ENCODE data around the gene ZSCAN10. TPM values are rescaled to one million over a fixed set of nuclear protein-coding genes. Genes with fewer than 3 reads are reported as not detected.

The ZSCAN10 gene
- polyA plus RNA-seq, 1 donor from 2014 or later = 0.10 TPM

- Histone ChIP-seq H3K4me2 (ENCODE audit: low read length) (no peak overlapping the region), H4K20me1 (ENCODE audit: insufficient read depth) (no peaks in the 10 kb centered on the region), H3K79me2 (replicated peaks; ENCODE audit: insufficient read depth, low read length) (no peaks in the 10 kb centered on the region), H3F3A (ENCODE audit: insufficient read depth, low read length, poor library complexity, severe bottlenecking) (no peaks in the 10 kb centered on the region), H3K9me3 (ENCODE audit: low read length) (no peaks in the 10 kb centered on the region), H3K9ac (ENCODE audit: low read length) (no peak overlapping the region), H3K27me3 (ENCODE audit: insufficient read depth, low read depth, low read length) (no peaks in the 10 kb centered on the region), H3K4me3 (ENCODE audit: low read length) (no peak overlapping the region), H3K36me3 (ENCODE audit: insufficient read depth, low read length) (no peaks in the 10 kb centered on the region), H3K9me2 (ENCODE audit: insufficient read depth, low read length) (no peaks in the 10 kb centered on the region), H3K27ac (ENCODE audit: low read length) (no peak overlapping the region), H2AFZ (ENCODE audit: low read depth, low read length) (no peak overlapping the region)
- TF ChIP-seq POLR2AphosphoS5 (IDR thresholded peaks at IDR 0.05) = no peak
- TF ChIP-seq SMC3 (conservative IDR thresholded peaks at IDR 0.05; ENCODE audit: poor library complexity) = no peak
- no peak for TF ChIP-seq MXI1 (conservative IDR thresholded peaks at IDR 0.05; ENCODE audit: poor library complexity, severe bottlenecking)
- no peak for TF ChIP-seq EZH2 (IDR thresholded peaks at IDR 0.05; ENCODE audit: borderline replicate concordance, insufficient read depth, low read length, poor library complexity, severe bottlenecking)
- TF ChIP-seq RAD21 (conservative IDR thresholded peaks at IDR 0.05) = no peak
- no peak for TF ChIP-seq REST (IDR thresholded peaks at IDR 0.05; ENCODE audit: borderline replicate concordance)
- TF ChIP-seq CTCF (IDR thresholded peaks at IDR 0.05; ENCODE audit: poor library complexity, severe bottlenecking) = no peak
- TF ChIP-seq EP300 (conservative IDR thresholded peaks at IDR 0.05; ENCODE audit: poor library complexity, severe bottlenecking) = no peak
- no peak for TF ChIP-seq TAF1 (IDR thresholded peaks at IDR 0.05; ENCODE audit: low read depth)
Observed at GRCh38 chr16:3144321-3144983, 45.4 kb upstream of the ZSCAN10 start.

GRCh38 chr16:3143598-3144320 is 44.7 kb upstream of the ZSCAN10 start:
- no peaks in the 10 kb centered on the region for H3K9me2 ChIP-seq (ENCODE audit: insufficient read depth, low read length)
- no peaks in the 10 kb centered on the region for H3K36me3 ChIP-seq (ENCODE audit: insufficient read depth, low read length)
- TF ChIP-seq SMC3 (conservative IDR thresholded peaks at IDR 0.05; ENCODE audit: poor library complexity) (no peak), REST (IDR thresholded peaks at IDR 0.05; ENCODE audit: borderline replicate concordance) (no peak), CTCF (IDR thresholded peaks at IDR 0.05; ENCODE audit: poor library complexity, severe bottlenecking) (no peak), RAD21 (conservative IDR thresholded peaks at IDR 0.05) (no peak), TAF1 (IDR thresholded peaks at IDR 0.05; ENCODE audit: low read depth) (no peak), EP300 (conservative IDR thresholded peaks at IDR 0.05; ENCODE audit: poor library complexity, severe bottlenecking) (no peak), POLR2AphosphoS5 (IDR thresholded peaks at IDR 0.05) (no peak), EZH2 (IDR thresholded peaks at IDR 0.05; ENCODE audit: borderline replicate concordance, insufficient read depth, low read length, poor library complexity, severe bottlenecking) (no peak), MXI1 (conservative IDR thresholded peaks at IDR 0.05; ENCODE audit: poor library complexity, severe bottlenecking) (no peak)

More at GRCh38 chr16:3143598-3144320, 44.7 kb upstream of the ZSCAN10 start:
- H3K27ac ChIP-seq (ENCODE audit: low read length) = no peak overlapping the region
- H3K4me3 ChIP-seq (ENCODE audit: low read length) = no peak overlapping the region
- no peaks in the 10 kb centered on the region for H4K20me1 ChIP-seq (ENCODE audit: insufficient read depth)
- no peaks in the 10 kb centered on the region for H3F3A ChIP-seq (ENCODE audit: insufficient read depth, low read length, poor library complexity, severe bottlenecking)
- H3K9me3 ChIP-seq (ENCODE audit: low read length) = no peaks in the 10 kb centered on the region
- no peak overlapping the region for H2AFZ ChIP-seq (ENCODE audit: low read depth, low read length)
- H3K9ac ChIP-seq (ENCODE audit: low read length) = no peak overlapping the region
- H3K79me2 ChIP-seq (replicated peaks; ENCODE audit: insufficient read depth, low read length) = no peaks in the 10 kb centered on the region
- no peaks in the 10 kb centered on the region for H3K27me3 ChIP-seq (ENCODE audit: insufficient read depth, low read depth, low read length)
- H3K4me2 ChIP-seq (ENCODE audit: low read length) = no peak overlapping the region

All from neural cell (in vitro differentiated cells).